IPS DF 4.7 (cell line): ENCODE results near the gene OR4K5.
"Not testable (repeated sequence)": the region's sequence is repeated elsewhere in the genome, so short reads cannot be mapped to it uniquely, and the experiment has no call there.

Experiments used
- DNase-seq: peaks from one replicate; pipeline ENCODE4 v3.0.0-alpha.2; 2013; ENCODE audit warnings: low spot score; ENCODE audit errors: extremely low read depth

The OR4K5 gene, protein sequence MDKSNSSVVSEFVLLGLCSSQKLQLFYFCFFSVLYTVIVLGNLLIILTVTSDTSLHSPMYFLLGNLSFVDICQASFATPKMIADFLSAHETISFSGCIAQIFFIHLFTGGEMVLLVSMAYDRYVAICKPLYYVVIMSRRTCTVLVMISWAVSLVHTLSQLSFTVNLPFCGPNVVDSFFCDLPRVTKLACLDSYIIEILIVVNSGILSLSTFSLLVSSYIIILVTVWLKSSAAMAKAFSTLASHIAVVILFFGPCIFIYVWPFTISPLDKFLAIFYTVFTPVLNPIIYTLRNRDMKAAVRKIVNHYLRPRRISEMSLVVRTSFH

DNA sequence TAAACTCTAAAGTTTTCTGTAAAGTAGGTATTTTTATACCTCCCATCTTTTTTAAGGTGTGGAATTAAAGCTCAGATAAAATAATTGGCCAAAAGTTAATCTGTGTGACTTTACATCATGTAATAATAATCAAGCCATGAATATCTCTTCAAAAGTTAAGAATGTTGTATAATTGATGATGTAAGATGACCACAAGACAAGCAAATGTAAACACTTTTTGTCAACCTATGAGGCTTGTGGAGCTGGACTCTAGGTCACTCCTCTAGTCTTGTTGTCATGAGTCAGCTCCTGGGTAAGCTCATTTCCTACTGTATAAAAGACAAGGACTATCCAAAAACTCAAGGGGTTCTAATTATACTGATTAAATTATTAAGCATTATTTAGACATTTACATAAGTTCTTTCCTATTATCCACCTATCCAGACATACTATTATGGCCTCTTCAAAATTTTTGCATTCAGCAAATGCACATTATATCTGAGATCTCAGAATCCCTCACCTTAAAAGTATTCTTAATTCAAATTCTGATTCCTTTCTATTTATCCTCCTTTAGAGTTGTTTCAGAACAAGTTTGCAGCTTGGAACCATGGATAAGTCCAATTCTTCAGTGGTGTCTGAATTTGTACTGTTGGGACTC lies at the start of gene OR4K5:
TSS of gene OR4K5 (plus strand) at position 587 of the 637 bp plus-strand sequence. CDS start at position 587, 0 bp downstream.
- no peak for DNase-seq

DNA sequence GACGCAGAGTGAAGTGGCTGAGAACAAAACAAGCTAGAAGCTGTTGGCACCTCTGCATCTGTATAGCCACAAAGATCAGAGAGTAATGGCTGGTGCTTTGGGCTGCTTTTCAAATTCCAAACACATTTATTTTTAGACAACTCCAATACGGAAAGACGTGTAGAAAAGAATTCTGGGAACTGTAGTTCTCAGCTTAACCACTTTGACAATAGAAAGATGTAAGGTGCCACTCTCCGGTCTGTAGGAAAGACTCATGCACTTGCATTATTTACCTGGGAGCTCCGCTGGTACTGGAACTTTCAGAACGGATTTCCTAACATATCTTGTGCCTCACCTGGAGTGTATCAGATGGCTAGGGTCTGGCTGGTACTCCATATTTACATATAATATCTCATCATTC lies 47.2 kb upstream of the OR4K5 start:
- no peak for DNase-seq

DNA sequence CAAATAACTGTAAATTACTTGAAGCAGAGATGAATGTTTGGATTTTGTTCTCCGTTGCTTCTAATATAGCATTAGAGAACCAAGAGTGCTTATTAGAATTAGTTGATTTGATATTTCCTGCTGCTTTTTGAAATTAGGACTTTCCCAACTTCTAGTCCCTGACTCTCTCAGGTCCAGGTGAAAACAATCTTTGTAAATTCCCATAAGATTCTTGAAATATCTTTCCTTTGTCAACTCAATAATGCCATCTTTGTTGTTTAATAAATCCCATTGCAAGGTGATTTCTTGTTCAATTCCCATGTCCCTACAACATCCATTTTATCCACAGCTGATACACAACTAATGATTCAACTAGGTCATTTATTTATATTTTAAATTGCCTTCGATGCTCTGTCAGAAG lies 45.6 kb upstream of the OR4K5 start, which contains the start of gene OR4K2:
TSS of gene OR4K2 (plus strand) at position 301 of the 400 bp plus-strand sequence. CDS start 1,126 bp downstream, outside the sequence.
- DNase-seq: no peak

DNA sequence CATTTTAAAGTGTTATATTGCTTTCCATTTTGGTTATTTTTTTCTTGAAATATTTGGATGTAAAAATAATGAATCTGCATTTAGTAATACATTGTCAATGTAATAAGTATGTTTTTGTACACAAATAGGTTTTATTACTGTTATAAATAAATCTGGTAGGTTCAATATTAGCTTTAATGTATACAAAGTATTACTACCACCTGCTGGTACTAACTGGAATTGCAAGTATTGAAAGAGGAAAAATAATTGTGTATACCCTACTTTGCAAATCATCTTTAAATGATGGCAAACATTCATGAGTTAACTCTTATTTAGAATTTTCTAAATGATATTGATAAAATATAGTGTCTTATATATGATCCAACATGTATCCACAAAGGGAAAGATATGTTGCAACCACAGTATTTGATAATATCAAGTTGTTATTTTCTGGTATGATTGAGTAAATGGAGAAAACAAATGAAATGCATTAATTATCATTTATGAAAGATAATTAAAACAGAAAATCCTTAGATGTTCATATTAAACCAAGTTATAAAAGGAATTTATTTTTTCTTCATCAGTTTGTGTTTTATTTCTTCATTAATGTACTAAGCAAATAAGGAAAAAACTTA lies 42.3 kb upstream of the OR4K5 start:
- peak; percentile 14 for DNase-seq

DNA sequence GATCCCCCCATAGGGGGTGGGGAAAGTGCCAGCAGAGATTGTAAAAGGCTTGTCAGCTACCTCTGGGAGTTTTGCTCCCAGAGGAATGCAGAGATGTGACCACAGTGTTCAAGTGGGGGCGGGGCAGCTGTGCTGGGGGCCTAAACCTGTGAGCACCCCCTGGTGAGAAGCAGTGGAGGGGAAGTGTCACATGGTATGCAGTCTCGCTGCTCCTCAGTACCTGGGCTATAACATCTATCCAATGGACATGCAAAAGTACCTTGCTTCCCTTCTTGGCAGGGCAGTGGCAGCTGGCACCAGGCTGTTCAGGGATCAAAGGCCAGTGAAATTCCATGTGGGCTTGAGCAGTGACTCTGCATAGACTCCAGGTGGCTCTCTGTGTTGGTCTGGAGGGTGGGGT lies 25.1 kb upstream of the OR4K5 start:
- no peak for DNase-seq

DNA sequence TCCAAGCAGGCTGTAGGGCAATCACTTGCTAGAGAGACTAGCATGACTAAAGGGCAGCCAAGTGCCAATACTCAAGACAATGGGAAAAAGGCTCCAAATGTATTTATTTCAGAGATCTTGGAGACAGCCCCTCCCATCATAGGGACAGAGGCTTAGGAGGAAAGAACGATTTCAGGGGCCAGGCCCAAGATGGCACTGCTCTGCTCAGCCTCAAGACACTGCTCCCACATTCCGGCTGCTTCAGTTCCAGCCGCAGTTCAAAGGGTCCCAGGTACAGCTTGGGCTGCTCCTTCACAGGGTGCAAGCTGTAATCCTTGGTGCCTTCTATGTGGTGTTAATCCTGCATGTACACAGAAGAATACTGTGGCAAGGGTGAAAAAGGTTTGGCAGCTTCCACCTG lies 19.4 kb upstream of the OR4K5 start:
- no peak for DNase-seq

DNA sequence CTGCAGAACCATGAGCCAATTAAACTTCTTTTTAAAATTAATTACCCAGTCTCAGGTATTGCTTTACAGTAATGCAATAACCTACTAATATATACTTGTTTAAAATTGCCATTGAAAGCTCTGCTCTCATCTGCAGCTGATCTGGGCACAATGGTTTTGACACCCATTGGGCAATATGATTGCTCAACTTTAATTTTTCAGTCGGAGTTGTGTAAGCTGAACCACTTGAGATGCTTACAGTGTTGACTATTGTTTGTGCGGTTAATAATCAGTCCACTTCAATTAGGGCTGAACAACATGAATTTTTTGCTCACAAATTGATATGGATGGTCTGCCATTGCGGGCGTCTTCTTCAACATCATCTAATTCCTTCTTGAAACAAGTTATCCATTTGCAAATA lies 18.0 kb upstream of the OR4K5 start:
- no peak for DNase-seq

DNA sequence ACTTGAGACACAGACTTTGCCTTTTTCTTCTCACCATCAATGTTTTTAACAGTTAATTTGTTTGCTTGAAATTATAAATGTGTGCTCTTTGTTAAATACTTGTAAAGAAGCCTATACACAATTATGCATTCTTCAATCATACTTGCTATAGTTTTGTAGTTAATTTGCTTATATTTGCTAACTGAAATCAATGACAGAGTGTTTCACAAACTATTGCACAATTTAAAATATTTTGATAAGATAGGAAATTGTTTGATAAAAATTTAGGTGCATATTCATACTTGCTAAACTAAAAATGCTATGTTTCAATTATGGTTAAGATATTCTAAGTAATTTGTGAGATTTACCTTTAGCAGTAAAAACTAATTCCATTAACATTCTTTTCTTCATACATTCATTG lies 13.7 kb upstream of the OR4K5 start:
- no peak for DNase-seq

DNA sequence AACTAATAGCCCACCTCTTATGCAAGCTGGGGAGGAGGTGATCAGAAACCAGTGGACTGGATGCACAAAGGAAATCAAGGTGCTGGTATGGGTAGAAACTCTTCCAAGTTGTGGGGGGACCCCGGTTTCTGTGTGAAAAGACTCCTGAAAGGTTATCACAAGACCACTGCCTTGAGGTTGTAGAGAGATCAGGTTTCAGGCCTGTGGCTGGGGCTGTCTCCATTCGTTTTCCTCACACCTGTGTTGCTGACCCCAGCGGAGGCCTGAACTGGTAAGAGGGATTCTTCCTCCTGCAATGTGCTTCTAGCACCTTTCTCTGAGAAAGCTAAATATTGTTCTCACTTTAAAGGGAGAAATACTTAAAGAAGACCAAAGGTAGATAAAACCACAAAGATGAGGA lies 9.3 kb upstream of the OR4K5 start:
- no peak for DNase-seq

DNA sequence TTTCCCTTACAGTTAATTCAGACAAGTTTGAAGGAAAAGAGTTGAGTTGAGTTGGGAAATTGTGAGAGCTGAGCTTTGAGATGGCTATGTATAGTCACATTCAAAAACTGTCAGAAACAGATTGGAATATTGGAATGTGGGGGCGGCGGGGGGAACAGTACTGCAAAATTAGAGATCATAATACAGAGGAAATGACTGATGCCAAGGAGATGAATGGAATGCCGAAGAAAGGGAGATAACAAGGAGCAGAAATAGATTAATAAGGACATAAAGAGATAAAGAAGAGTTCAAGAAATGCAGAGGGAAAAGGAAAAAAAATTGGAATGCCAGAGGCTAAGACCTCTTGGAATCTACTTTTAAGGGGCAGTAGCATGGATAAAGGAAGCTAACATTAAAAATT lies 3.2 kb upstream of the OR4K5 start:
- no peak for DNase-seq

DNA sequence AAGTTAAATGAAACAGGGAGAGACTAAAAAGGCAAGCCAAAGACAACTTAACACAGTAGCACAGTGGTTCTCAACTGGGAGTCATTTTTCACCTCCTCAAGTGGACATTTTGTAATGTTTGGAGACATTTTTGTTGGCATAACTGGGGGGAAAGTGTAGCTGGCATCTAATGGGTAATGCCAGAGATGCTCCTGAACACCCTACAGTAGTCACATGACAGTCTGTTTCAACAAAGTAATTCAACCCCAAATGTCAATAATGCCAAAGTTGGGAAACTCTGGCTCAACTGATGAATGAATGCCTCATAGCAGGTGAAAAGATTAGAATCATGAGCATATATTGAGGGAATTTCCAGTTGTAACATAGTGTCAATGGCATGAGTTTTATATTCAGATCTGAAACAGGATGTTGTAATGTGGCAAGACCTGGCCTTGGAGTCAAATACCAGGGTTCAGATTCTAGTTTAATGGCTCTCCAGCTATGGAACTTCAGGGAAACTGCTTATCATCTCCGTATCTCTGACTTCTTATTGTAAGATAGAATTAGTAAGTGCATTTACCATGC lies 2.4 kb upstream of the OR4K5 start:
- DNase-seq: no peak

DNA sequence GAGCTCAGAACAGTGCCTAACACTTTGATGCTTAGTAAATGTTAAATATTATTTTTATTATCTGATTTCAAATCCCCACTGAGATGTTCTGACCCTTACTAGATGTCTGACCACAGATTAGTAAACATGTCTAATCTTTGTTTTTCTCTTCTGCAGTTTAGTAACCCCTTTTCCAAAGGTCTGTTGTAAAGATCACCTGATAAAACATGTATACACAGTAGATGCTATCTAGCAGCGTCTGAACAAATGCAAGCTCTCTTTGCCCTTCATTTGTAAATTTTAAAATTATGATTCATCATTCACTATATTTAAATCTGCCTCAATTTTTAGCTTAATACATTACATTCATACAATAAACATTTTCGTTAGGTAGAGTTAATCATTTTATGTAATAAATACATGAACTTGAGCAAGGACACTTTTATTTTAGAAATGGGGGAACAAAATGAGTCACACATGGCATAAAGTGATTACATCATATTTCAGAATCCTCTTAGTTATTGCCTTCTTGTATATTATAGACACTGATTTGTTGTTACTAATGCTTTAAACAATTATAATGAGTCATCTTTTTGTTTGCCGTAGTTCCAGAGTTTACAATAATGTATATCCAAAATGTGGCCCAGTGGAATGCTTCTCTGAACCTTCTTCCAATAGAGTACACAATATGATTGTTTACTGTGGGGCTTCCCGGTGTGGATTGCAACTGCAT lies 1.7 kb upstream of the OR4K5 start:
- DNase-seq: no peak

DNA sequence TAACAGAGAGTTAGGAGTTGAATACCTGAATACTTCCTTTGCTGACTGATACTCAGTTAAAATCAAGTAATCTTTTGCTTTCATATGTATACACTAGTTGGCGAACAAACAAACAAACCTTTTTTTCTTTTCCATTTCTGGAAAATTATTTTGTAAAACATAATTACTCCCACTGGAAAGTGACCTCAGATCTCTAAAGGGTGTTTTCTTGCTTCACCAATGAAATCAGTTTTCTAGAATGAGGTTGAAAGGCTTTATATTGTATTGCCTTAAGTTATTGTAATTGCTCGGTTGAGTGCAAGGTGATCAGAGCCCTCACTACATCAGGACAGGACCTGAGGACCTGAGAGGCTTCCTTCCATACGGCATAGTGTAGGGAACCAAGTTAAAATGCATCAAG lies 10.2 kb downstream of the OR4K5 start, which contains the start of gene OR4K1:
TSS of gene OR4K1 (plus strand) at position 301 of the 400 bp plus-strand sequence. CDS start 4,750 bp downstream, outside the sequence.
- no peak for DNase-seq

DNA sequence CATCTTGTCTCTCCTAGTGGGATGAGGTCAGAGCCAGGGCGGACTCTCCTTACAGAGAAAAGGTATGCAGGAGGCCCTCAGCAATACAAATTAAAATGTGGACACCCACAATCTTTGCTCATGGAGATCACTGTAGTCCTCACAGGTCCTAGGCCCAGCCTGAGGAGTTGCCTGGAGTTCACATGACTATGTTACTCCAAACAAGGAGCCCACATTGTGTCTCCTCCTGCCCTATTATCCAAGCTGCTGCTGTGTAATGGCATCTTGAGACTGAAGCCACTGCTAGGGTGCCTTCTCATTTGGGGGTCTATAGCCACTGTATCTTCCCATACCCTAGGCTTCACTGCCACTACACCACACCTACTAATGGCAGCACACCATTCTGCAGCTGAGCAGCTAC lies 21.3 kb downstream of the OR4K5 start:
- no peak for DNase-seq

DNA sequence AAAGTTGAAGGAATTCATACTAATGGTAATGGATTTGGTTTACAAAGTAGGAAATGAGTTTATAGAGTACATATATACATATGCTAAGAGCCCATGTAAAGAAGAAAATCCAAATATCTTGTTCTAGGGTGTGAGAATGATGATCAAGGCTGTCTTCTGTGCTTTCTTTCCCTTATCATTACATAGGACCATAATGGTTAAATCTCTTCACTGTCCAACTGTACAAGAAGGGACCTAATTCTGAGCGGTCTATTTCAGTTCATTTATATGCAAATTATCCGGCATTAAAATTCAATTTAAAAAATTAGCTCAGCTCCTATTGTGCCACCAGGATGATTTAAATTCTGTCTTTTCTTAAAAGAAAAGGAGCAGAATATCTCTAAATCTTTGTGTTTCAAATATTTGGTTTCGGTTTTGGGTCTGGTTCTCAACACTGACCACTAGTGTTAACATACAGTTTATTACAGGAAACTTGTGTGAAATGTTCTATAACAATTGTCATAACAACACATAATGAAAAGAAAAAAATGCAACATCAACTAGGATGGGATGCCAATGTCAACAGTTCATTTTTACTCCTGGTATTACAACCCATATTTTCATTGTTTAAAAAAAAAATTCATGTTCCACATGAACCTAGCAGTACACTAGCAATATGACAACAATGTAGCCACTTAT lies 27.1 kb downstream of the OR4K5 start:
- DNase-seq: no peak

DNA sequence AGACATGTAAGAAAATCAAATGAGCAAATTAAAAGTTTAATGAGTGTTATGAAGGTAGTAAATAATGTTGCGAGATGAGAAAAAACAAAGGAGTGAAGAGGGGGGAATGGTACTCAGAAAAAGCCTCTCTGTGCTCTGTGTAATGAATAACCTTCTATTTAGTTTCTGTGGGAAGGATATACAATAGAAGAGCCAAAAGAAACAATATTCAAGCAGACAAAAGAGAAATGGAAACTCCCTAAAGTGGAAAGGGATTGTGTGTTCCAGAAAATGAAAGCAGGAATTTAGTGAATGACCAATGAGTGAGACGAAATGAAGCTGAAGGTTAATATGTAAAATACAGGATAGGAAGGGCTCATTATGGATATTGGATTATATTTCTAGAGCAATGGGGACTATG lies 28.8 kb downstream of the OR4K5 start:
- DNase-seq: no peak

DNA sequence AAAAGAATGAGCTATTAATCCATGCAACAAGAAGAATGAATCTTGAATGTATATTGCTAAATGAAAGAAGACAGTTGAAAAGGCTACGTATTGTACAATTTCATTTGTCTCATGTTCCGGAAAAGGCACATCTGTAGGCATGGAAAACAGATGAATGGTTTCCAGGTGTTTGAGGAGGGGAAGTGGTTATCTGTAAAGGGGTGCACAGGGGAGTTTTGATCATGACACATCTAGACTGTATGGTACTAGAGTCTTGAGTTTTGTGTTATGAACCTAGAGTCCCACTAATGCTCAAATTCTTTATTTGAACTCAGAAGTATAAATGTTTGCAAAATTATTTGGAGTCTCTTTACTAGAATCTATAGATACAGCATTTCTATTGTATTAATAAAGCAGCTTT lies 49.3 kb downstream of the OR4K5 start:
- not testable (repeated sequence) for DNase-seq
